ENCODE measurements around the gene KIF6. TPM values are rescaled to one million over a fixed set of nuclear protein-coding genes. Genes with fewer than 3 reads are reported as not detected.

The KIF6 gene
- total RNA-seq, 1 experiment from 2014 or later: not detected

- ChIA-PET POLR2A (no interaction called here), CTCF (no interaction called here)
- DNase-seq (ENCODE audit: low read depth, low spot score) (no peak), ATAC-seq (no peak)
- no peaks in the 10 kb centered on the region for H3K36me3 ChIP-seq (ENCODE audit: control insufficient read depth, insufficient read depth, low read length)
- H3K4me3 ChIP-seq (ENCODE audit: low read depth in 2 of 2, low read length in 2 of 2): no peak overlapping the region
- H3K4me1 ChIP-seq (ENCODE audit: control insufficient read depth, insufficient read depth, low read length): no peaks in the 10 kb centered on the region
- no peak overlapping the region for H3K27ac ChIP-seq (ENCODE audit: low read length)
- H3K9me3 ChIP-seq (ENCODE audit: control insufficient read depth, insufficient read depth, low read depth, low read length): no peaks in the 10 kb centered on the region
- intact Hi-C loops (cut with micrococcal nuclease; ENCODE audit: unreplicated experiment) (no loop called here), in situ Hi-C loops (cut with HindIII; ENCODE audit: low pct_unique_long_range_greater_than_20kb, low sequenced_read_pairs) (no loop called here)
- H3K27me3 ChIP-seq (ENCODE audit: control insufficient read depth, insufficient read depth, low read length): no peaks in the 10 kb centered on the region
- BruUV-seq (replicated peaks): no TSS peak
- TF ChIP-seq POLR2AphosphoS5 (IDR thresholded peaks at IDR 0.05; ENCODE audit: low read depth, low read length) (no peak), SIN3A (IDR thresholded peaks at IDR 0.05; ENCODE audit: borderline replicate concordance, insufficient read depth, low read depth, low read length) (no peak)
- TF ChIP-seq, protein P1, sequence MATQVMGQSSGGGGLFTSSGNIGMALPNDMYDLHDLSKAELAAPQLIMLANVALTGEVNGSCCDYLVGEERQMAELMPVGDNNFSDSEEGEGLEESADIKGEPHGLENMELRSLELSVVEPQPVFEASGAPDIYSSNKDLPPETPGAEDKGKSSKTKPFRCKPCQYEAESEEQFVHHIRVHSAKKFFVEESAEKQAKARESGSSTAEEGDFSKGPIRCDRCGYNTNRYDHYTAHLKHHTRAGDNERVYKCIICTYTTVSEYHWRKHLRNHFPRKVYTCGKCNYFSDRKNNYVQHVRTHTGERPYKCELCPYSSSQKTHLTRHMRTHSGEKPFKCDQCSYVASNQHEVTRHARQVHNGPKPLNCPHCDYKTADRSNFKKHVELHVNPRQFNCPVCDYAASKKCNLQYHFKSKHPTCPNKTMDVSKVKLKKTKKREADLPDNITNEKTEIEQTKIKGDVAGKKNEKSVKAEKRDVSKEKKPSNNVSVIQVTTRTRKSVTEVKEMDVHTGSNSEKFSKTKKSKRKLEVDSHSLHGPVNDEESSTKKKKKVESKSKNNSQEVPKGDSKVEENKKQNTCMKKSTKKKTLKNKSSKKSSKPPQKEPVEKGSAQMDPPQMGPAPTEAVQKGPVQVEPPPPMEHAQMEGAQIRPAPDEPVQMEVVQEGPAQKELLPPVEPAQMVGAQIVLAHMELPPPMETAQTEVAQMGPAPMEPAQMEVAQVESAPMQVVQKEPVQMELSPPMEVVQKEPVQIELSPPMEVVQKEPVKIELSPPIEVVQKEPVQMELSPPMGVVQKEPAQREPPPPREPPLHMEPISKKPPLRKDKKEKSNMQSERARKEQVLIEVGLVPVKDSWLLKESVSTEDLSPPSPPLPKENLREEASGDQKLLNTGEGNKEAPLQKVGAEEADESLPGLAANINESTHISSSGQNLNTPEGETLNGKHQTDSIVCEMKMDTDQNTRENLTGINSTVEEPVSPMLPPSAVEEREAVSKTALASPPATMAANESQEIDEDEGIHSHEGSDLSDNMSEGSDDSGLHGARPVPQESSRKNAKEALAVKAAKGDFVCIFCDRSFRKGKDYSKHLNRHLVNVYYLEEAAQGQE (IDR thresholded peaks at IDR 0.05; ENCODE audit: insufficient read depth in 1 of 2, low read depth in 2 of 2, low read length in 1 of 2): no peak
Observed at GRCh38 chr6:39439342-39440038, 285.7 kb downstream of the KIF6 start.

- ChIA-PET CTCF (no interaction called here), POLR2A (interaction anchor here (0.6 kb wide), 1 partner anchor 96 kb away, joined by 3 read pairs; no protein-coding TSS in a partner anchor)
- no peak overlapping the region for H3K4me3 ChIP-seq (ENCODE audit: low read depth in 2 of 2, low read length in 2 of 2)
- no peak for TF ChIP-seq TCF7L2 (IDR thresholded peaks at IDR 0.05; ENCODE audit: low read depth, low read length)
- no peak for TF ChIP-seq POLR2AphosphoS5 (IDR thresholded peaks at IDR 0.05; ENCODE audit: low read depth, low read length)
- no peak for TF ChIP-seq SIN3A (IDR thresholded peaks at IDR 0.05; ENCODE audit: borderline replicate concordance, insufficient read depth, low read depth, low read length)
- TF ChIP-seq, protein P2, sequence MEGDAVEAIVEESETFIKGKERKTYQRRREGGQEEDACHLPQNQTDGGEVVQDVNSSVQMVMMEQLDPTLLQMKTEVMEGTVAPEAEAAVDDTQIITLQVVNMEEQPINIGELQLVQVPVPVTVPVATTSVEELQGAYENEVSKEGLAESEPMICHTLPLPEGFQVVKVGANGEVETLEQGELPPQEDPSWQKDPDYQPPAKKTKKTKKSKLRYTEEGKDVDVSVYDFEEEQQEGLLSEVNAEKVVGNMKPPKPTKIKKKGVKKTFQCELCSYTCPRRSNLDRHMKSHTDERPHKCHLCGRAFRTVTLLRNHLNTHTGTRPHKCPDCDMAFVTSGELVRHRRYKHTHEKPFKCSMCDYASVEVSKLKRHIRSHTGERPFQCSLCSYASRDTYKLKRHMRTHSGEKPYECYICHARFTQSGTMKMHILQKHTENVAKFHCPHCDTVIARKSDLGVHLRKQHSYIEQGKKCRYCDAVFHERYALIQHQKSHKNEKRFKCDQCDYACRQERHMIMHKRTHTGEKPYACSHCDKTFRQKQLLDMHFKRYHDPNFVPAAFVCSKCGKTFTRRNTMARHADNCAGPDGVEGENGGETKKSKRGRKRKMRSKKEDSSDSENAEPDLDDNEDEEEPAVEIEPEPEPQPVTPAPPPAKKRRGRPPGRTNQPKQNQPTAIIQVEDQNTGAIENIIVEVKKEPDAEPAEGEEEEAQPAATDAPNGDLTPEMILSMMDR (IDR thresholded peaks at IDR 0.05): no peak
- TF ChIP-seq, protein P1 (IDR thresholded peaks at IDR 0.05; ENCODE audit: insufficient read depth in 1 of 2, low read depth in 2 of 2, low read length in 1 of 2): no peak
- ATAC-seq (no peak), DNase-seq (ENCODE audit: low read depth, low spot score) (no peak)
- no TSS peak for BruUV-seq (replicated peaks)
- H3K36me3 ChIP-seq (ENCODE audit: control insufficient read depth, insufficient read depth, low read length): no peaks in the 10 kb centered on the region
- no peaks in the 10 kb centered on the region for H3K27me3 ChIP-seq (ENCODE audit: control insufficient read depth, insufficient read depth, low read length)
- intact Hi-C loops (cut with micrococcal nuclease; ENCODE audit: unreplicated experiment): no loop called here
- in situ Hi-C loops (cut with HindIII; ENCODE audit: low pct_unique_long_range_greater_than_20kb, low sequenced_read_pairs): no loop called here
- H3K4me1 ChIP-seq (ENCODE audit: control insufficient read depth, insufficient read depth, low read length): no peaks in the 10 kb centered on the region
- H3K9me3 ChIP-seq (ENCODE audit: control insufficient read depth, insufficient read depth, low read depth, low read length): no peaks in the 10 kb centered on the region
- H3K27ac ChIP-seq (ENCODE audit: low read length): no peak overlapping the region
Observed at GRCh38 chr6:39433630-39434029, 291.6 kb downstream of the KIF6 start.

All from Panc1 (cell line).